Hindlimb muscle (tissue), 1 donor: ENCODE data around the gene PLK5. TPM values are rescaled to one million over a fixed set of nuclear protein-coding genes. Genes with fewer than 3 reads are reported as not detected.
"Not testable (repeated sequence)": the region's sequence is repeated elsewhere in the genome, so short reads cannot be mapped to it uniquely, and the experiment has no call there.

Experiments
- DNase-seq: peaks from one replicate; pipeline ENCODE4 v3.0.0-alpha.2; 2013
- polyA plus RNA-seq: library from polyadenylated mRNA; unstranded; fragments of 120-200 nt; gene quantifications from one replicate; pipeline ENCODE4 v1.2.1, GENCODE V29; 2013; ENCODE audit not compliant: insufficient read length

PLK5 gene
- polyA plus RNA-seq, result 0.30 TPM

GRCh38 chr19:1523412-1524286 is at the start of gene PLK5:
Gene PLK5 (plus strand): TSS chr19:1524077. CDS start chr19:1526997, 2,920 bp downstream.
- no peak for DNase-seq

GRCh38 chr19:1474765-1475351 is 49.0 kb upstream of the PLK5 start:
- no peak for DNase-seq

GRCh38 chr19:1475751-1476437 is 48.0 kb upstream of the PLK5 start:
- DNase-seq, result no peak

GRCh38 chr19:1477056-1477455 is 46.8 kb upstream of the PLK5 start:
- not testable (repeated sequence) for DNase-seq

GRCh38 chr19:1478934-1479707 is 44.8 kb upstream of the PLK5 start, which contains the start of gene C19orf25:
Gene C19orf25 (minus strand): TSS chr19:1479215. CDS start chr19:1478903, 312 bp downstream.
- peak; percentile 95 for DNase-seq

- DNase-seq, result no peak
These were observed 42.5 kb upstream of the PLK5 start for GRCh38 chr19:1481224-1481892.

- no peak for DNase-seq
These were observed 42.0 kb upstream of the PLK5 start for GRCh38 chr19:1481893-1482360.

- no peak for DNase-seq
These were observed 41.3 kb upstream of the PLK5 start for GRCh38 chr19:1482361-1483130.

GRCh38 chr19:1483131-1483978 is 40.5 kb upstream of the PLK5 start:
- DNase-seq, result no peak

GRCh38 chr19:1483979-1484428 is 39.9 kb upstream of the PLK5 start:
- DNase-seq, result no peak

GRCh38 chr19:1486720-1487575 is 36.9 kb upstream of the PLK5 start:
- no peak for DNase-seq

GRCh38 chr19:1487576-1488281 is 36.1 kb upstream of the PLK5 start:
- DNase-seq, result no peak

- no peak for DNase-seq
These were observed 35.6 kb upstream of the PLK5 start for GRCh38 chr19:1488282-1488601.

GRCh38 chr19:1489463-1490310 is 34.2 kb upstream of the PLK5 start:
- no peak for DNase-seq

GRCh38 chr19:1490311-1491113 is 33.4 kb upstream of the PLK5 start, which contains the start of gene PCSK4:
Gene PCSK4 (minus strand): TSS chr19:1490350. CDS start chr19:1490346, 4 bp downstream.
- peak; percentile 99 for DNase-seq

- no peak for DNase-seq
These were observed 32.6 kb upstream of the PLK5 start, which contains the start of gene REEP6 for GRCh38 chr19:1491114-1491848. Gene REEP6 (plus strand): TSS chr19:1491181. CDS start chr19:1491270, 89 bp downstream.
